Fibroblast of lung (primary cell): ENCODE results near the gene MOGAT3. TPM values are rescaled to one million over a fixed set of nuclear protein-coding genes. Genes with fewer than 3 reads are reported as not detected.

ENCODE experiments used
- DNase-seq, 2 donors: peaks; one replicate each; pipeline versions ENCODE4 v3.0.0 to v3.0.0-alpha.2; 2010; ENCODE audit warnings: low read depth in 2 of 2
- H2AFZ ChIP-seq: 2 replicates; pipeline ENCODE4 v1.5.1; 2012; ENCODE audit warnings: low read length, control low read depth, inconsistent platforms
- H3K27ac ChIP-seq: 2 replicates; pipeline ENCODE4 v1.5.1; 2011; ENCODE audit warnings: low read length, control low read depth; ENCODE audit not compliant: insufficient read depth
- H3K27me3 ChIP-seq: 2 replicates; pipeline ENCODE4 v1.5.1; 2011; ENCODE audit warnings: mild to moderate bottlenecking, low read length; ENCODE audit not compliant: control insufficient read depth, insufficient read depth
- H3K36me3 ChIP-seq: 2 replicates; pipeline ENCODE4 v1.5.1; 2011; ENCODE audit warnings: low read length; ENCODE audit not compliant: control insufficient read depth, insufficient read depth
- H3K4me1 ChIP-seq: 2 replicates; pipeline ENCODE4 v1.5.1; 2011; ENCODE audit warnings: low read length; ENCODE audit not compliant: control insufficient read depth, insufficient read depth; ENCODE audit errors: extremely low read depth
- H3K4me2 ChIP-seq: 2 replicates; pipeline ENCODE4 v1.5.1; 2011; ENCODE audit warnings: low read length, control low read depth; ENCODE audit not compliant: insufficient read depth; ENCODE audit errors: extremely low read depth
- H3K4me3 ChIP-seq, 4 experiments: fragments of 200-600 bp in 1 of 4; sonication (generic) in 1 of 4; replicated peaks in 1 of 4; 2 replicates each; pipeline ENCODE4 v1.5.1; 2011 to 2016; ENCODE audit warnings: low read length in 4 of 4, low read depth in 3 of 4, mild to moderate bottlenecking in 3 of 4, control low read depth in 2 of 4, inconsistent platforms in 1 of 4, mixed read lengths in 1 of 4; ENCODE audit not compliant: insufficient read depth in 1 of 4; ENCODE audit errors: control extremely low read depth in 1 of 4
- H3K79me2 ChIP-seq: 2 replicates; pipeline ENCODE4 v1.5.1; 2012; ENCODE audit warnings: mild to moderate bottlenecking, low read length, inconsistent platforms; ENCODE audit not compliant: control insufficient read depth, insufficient read depth
- H3K9ac ChIP-seq: 2 replicates; pipeline ENCODE4 v1.5.1; 2011; ENCODE audit warnings: mild to moderate bottlenecking, low read length, control low read depth; ENCODE audit not compliant: insufficient read depth
- H3K9me3 ChIP-seq: 2 replicates; pipeline ENCODE4 v1.5.1; 2012; ENCODE audit warnings: low read depth, low read length; ENCODE audit not compliant: control insufficient read depth, insufficient read depth
- H4K20me1 ChIP-seq: 2 replicates; pipeline ENCODE4 v1.5.1; 2011; ENCODE audit warnings: low read length; ENCODE audit not compliant: control insufficient read depth, insufficient read depth; ENCODE audit errors: extremely low read depth
- CTCF ChIP-seq, 2 donors: IDR thresholded peaks in 1 of 2; conservative IDR thresholded peaks in 1 of 2; 1 replicate in 1 of 2; 2 replicates in 1 of 2; pipeline ENCODE4 v1.5.1; 2011 to 2012; ENCODE audit warnings: low read length in 2 of 2, control low read depth in 1 of 2, inconsistent platforms in 1 of 2, low read depth in 1 of 2, mild to moderate bottlenecking in 1 of 2
- EZH2 ChIP-seq: IDR thresholded peaks from 2 replicates; pipeline ENCODE4 v1.5.1; 2012; ENCODE audit warnings: low read length, control low read depth, mild to moderate bottlenecking; ENCODE audit errors: missing control alignments
- polyA plus RNA-seq, 2 donors: library from polyadenylated mRNA; depleted of rRNA in 1 of 2; stranded (reverse) in 1 of 2; unstranded in 1 of 2; fragments of >200 nt; gene quantifications; 2 replicates each; pipeline ENCODE4 v1.2.1, GENCODE V29; 2011 to 2012; ENCODE audit warnings: missing spikeins in 1 of 2
- total RNA-seq: library from RNA; depleted of rRNA; stranded (reverse); fragments of >200 nt; gene quantifications from 2 replicates; pipeline ENCODE4 v1.2.1, GENCODE V29; 2014

The MOGAT3 gene
- total and polyA plus RNA-seq, 2 donors (not counting 1 experiment from before 2014, with no cell fraction given): not detected

- Histone ChIP-seq H3K9me3 (no peaks in the 10 kb centered on the region), H3K36me3 (peaks cover 4% of the 10 kb centered on the region), H3K4me1 (peaks cover 7% of the 10 kb centered on the region), H3K9ac (no peak overlapping the region), H3K27ac (no peak overlapping the region), H2AFZ (no peak overlapping the region), H4K20me1 (no peaks in the 10 kb centered on the region), H3K4me3 (no peak overlapping the region), H3K27me3 (no peaks in the 10 kb centered on the region), H3K79me2 (peaks cover 11% of the 10 kb centered on the region), H3K4me2 (no peak overlapping the region)
- TF ChIP-seq CTCF (conservative IDR thresholded peaks at IDR 0.05 in 1 of 2, IDR thresholded peaks at IDR 0.05 in 1 of 2; ENCODE audit: low read depth in 1 of 2, low read length in 2 of 2) (no peak), EZH2 (no peak)
- DNase-seq: no peak
Measured at GRCh38 chr7:101151908-101152651, 48.8 kb downstream of the MOGAT3 start.

Other genes with a start within 250 kb of the MOGAT3 start
- 0.50 and 0.51 TPM in 2 replicates for gene MUC12, start 231.5 kb downstream of the MOGAT3 start, total RNA-seq
- 0.95 and 1.6 TPM in 2 replicates for gene MUC12, start 231.5 kb downstream of the MOGAT3 start, polyA plus RNA-seq
- gene MUC17, start 181.0 kb downstream of the MOGAT3 start, total RNA-seq: not detected in 2 replicates
- not detected in 2 replicates for gene MUC17, start 181.0 kb downstream of the MOGAT3 start, polyA plus RNA-seq
- 21.8 and 27.6 TPM in 2 replicates for gene TRIM56, start 115.6 kb downstream of the MOGAT3 start, total RNA-seq
- gene TRIM56, start 115.6 kb downstream of the MOGAT3 start, polyA plus RNA-seq: 4.7 and 6.0 TPM in 2 replicates
- 41.3 and 167 TPM in 2 replicates for gene SERPINE1, start 73.9 kb downstream of the MOGAT3 start, total RNA-seq
- gene SERPINE1, start 73.9 kb downstream of the MOGAT3 start, polyA plus RNA-seq: 679 and 1,153 TPM in 2 replicates
- 127 and 139 TPM in 2 replicates for gene AP1S1, start 46.6 kb downstream of the MOGAT3 start, total RNA-seq
- 128 and 185 TPM in 2 replicates for gene AP1S1, start 46.6 kb downstream of the MOGAT3 start, polyA plus RNA-seq
- 0.26 and 0.66 TPM in 2 replicates for gene VGF, start 35.5 kb downstream of the MOGAT3 start, total RNA-seq
- 0.14 TPM in 1 of 2 replicates, not detected in the other for gene VGF, start 35.5 kb downstream of the MOGAT3 start, polyA plus RNA-seq
- not detected in 2 replicates for gene NAT16, start 20.7 kb downstream of the MOGAT3 start, total RNA-seq
- not detected in 2 replicates for gene NAT16, start 20.7 kb downstream of the MOGAT3 start, polyA plus RNA-seq
- 52.4 and 89.0 TPM in 2 replicates for gene PLOD3, start 16.5 kb upstream of the MOGAT3 start, total RNA-seq
- gene PLOD3, start 16.5 kb upstream of the MOGAT3 start, polyA plus RNA-seq: 86.0 and 106 TPM in 2 replicates
- 62.1 and 62.9 TPM in 2 replicates for gene ZNHIT1, start 17.1 kb upstream of the MOGAT3 start, total RNA-seq
- gene ZNHIT1, start 17.1 kb upstream of the MOGAT3 start, polyA plus RNA-seq: 33.9 and 36.6 TPM in 2 replicates
- gene CLDN15, start 36.8 kb upstream of the MOGAT3 start, total RNA-seq: 2.6 and 3.1 TPM in 2 replicates
- 1.6 and 1.8 TPM in 2 replicates for gene CLDN15, start 36.8 kb upstream of the MOGAT3 start, polyA plus RNA-seq
- 148 and 169 TPM in 2 replicates for gene FIS1, start 44.0 kb upstream of the MOGAT3 start, total RNA-seq
- 297 and 347 TPM in 2 replicates for gene FIS1, start 44.0 kb upstream of the MOGAT3 start, polyA plus RNA-seq
- 19.8 and 22.9 TPM in 2 replicates for gene IFT22, start 120.8 kb upstream of the MOGAT3 start, total RNA-seq
- 34.2 and 35.2 TPM in 2 replicates for gene IFT22, start 120.8 kb upstream of the MOGAT3 start, polyA plus RNA-seq
- gene COL26A1, start 161.8 kb upstream of the MOGAT3 start, total RNA-seq: not detected in 2 replicates
- gene COL26A1, start 161.8 kb upstream of the MOGAT3 start, polyA plus RNA-seq: 0.06 TPM in 1 of 2 replicates, not detected in the other